Progenitor cell of endocrine pancreas (in vitro differentiated cells): ENCODE data around the gene TM7SF2. TPM values are rescaled to one million over a fixed set of nuclear protein-coding genes. Genes with fewer than 3 reads are reported as not detected.

Experiments
- DNase-seq: peaks from one replicate; pipeline ENCODE4 v3.0.0; 2021; ENCODE audit warnings: low spot score; ENCODE audit not compliant: unreplicated experiment
- H3K27ac Mint-ChIP-seq: 2 replicates; pipeline ENCODE4 v1.8.0; 2021; ENCODE audit warnings: mild to moderate bottlenecking, moderate library complexity, mixed read lengths
- H3K27me3 Mint-ChIP-seq: 2 replicates; pipeline ENCODE4 v1.8.0; 2021; ENCODE audit warnings: mixed read lengths
- H3K36me3 Mint-ChIP-seq: 2 replicates; pipeline ENCODE4 v1.8.0; 2022; ENCODE audit warnings: mixed read lengths; ENCODE audit not compliant: insufficient read depth
- H3K4me1 Mint-ChIP-seq: 2 replicates; pipeline ENCODE4 v1.8.0; 2021; ENCODE audit warnings: low read depth, mixed read lengths
- H3K4me3 Mint-ChIP-seq: 2 replicates; pipeline ENCODE4 v1.8.0; 2021; ENCODE audit warnings: low read depth, mild to moderate bottlenecking, moderate library complexity, mixed read lengths
- H3K9me3 Mint-ChIP-seq: 2 replicates; pipeline ENCODE4 v1.8.0; 2021; ENCODE audit warnings: low read depth, mixed read lengths
- total RNA-seq: library from RNA; stranded (reverse); gene quantifications from 2 replicates; pipeline ENCODE4 v1.2.1, GENCODE V29; 2021
- TF ChIP-seq, protein P1 (sequence below): fragments of 200-600 bp; sonication (generic); IDR thresholded peaks from one replicate; pipeline ENCODE4 v1.5.0; 2021; ENCODE audit warnings: antibody characterized with exemption, mild to moderate bottlenecking; ENCODE audit not compliant: unreplicated experiment

Gene TM7SF2
- total RNA-seq, 1 donor from 2014 or later, result 124 TPM

DNA sequence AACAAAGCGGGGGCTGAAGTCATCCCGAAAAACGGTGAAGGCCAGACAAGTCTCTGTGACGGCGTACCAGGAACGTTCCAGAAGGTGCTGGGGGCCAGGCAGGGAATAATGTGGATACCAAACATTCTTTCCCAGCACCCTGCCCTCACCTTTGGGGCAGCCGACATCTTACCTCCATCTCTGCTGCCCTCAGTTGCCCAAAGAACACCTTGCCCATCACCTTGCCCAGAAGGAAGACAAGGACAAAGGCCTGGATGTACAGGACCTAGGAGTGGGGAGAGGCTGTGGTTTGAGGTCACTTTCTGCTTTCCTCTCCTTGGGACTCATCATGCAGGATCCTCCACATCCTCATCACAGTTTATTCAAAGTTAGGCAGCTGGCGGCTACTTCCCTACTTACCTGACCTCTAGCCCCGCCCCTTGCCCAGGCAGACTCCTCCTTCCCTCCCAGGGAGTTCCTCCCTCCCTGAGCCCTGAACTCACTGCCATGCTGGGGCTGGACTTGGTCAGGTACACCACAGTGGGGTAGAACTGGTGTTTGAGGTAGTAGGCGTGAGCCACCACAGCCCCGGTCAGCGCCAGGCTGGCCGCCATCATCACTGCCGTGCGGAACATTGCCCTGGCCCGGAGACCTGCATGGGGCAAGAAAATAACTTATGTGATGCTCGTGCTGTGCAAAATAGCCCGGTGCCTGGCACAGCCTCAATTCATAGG is 21.5 kb downstream of the TM7SF2 start:
- peak overlapping the region; percentile 98 for H3K4me3 Mint-ChIP-seq
- peaks cover 20% of the 10 kb centered on the region for H3K4me1 Mint-ChIP-seq
- no peaks in the 10 kb centered on the region for H3K9me3 Mint-ChIP-seq
- peak overlapping the region; percentile 100 for H3K27ac Mint-ChIP-seq
- peaks cover 4% of the 10 kb centered on the region for H3K36me3 Mint-ChIP-seq
- no peaks in the 10 kb centered on the region for H3K27me3 Mint-ChIP-seq
- TF ChIP-seq, protein P1, sequence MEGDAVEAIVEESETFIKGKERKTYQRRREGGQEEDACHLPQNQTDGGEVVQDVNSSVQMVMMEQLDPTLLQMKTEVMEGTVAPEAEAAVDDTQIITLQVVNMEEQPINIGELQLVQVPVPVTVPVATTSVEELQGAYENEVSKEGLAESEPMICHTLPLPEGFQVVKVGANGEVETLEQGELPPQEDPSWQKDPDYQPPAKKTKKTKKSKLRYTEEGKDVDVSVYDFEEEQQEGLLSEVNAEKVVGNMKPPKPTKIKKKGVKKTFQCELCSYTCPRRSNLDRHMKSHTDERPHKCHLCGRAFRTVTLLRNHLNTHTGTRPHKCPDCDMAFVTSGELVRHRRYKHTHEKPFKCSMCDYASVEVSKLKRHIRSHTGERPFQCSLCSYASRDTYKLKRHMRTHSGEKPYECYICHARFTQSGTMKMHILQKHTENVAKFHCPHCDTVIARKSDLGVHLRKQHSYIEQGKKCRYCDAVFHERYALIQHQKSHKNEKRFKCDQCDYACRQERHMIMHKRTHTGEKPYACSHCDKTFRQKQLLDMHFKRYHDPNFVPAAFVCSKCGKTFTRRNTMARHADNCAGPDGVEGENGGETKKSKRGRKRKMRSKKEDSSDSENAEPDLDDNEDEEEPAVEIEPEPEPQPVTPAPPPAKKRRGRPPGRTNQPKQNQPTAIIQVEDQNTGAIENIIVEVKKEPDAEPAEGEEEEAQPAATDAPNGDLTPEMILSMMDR, result no peak
- DNase-seq, result no peak

DNA sequence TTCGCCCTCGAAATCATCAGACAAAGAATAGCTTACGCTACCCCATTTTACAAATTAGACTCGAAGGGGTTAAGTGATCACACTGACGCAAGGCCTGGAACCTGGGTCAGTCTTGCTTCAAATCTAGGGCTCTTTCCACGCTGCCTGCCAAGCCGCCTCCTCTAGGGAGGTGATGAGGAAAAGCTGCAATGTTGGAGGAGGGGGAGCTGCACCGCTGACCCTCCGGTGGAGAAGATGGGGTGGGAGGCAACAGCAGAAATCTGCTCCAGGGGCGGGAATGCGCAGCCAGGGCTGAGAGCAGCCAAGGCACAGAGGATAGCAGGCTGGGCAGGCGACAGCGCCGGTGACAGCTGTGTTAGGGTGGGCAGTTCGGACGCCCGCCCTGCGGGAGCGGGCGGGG is 22.1 kb downstream of the TM7SF2 start:
- TF ChIP-seq, protein P1, result no peak
- H3K36me3 Mint-ChIP-seq, result peaks cover 4% of the 10 kb centered on the region
- peaks cover 20% of the 10 kb centered on the region for H3K4me1 Mint-ChIP-seq
- peak overlapping the region; percentile 100 for H3K27ac Mint-ChIP-seq
- DNase-seq, result no peak
- no peaks in the 10 kb centered on the region for H3K27me3 Mint-ChIP-seq
- peak overlapping the region; percentile 98 for H3K4me3 Mint-ChIP-seq
- H3K9me3 Mint-ChIP-seq, result no peaks in the 10 kb centered on the region

DNA sequence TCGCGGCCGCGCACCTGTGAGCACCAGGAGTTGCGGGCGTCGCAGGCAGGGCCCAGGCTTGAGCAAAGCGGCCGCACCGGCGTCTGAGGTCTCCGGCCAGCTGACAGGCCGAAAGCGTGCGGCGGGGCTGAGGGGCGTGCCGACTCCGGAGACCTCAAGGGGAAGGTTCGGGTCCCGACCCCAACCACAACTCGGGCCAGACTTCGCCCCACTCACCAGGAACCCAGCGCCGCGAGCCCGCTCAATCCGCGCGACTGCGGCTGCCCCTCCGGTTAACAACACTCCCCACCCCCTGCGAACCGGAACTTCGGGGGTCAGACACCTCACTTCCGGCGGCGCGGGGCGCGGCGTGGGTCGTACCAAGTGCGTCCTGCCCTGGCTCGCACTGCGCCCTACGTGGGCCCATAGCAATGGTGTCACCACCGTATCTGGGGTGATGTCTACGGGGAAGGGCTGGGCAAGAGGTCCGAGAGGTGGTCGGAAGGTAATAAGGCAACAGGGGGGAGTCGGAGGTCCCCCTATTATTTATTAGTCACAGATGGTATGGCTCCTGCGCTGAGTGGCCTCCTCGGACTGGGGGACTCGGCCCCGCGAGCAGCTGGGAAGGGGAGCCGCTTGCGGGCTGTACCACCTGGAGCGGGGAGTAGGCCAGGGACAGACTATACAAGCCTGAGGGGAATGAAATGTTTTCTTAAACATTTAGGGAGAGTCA is 22.7 kb downstream of the TM7SF2 start, which contains the start of gene SYVN1:
TSS of gene SYVN1 (minus strand) at position 280 of the 712 bp plus-strand sequence. CDS start 918 bp downstream, outside the sequence.
- no peaks in the 10 kb centered on the region for H3K27me3 Mint-ChIP-seq
- TF ChIP-seq, protein P1, result no peak
- peak; percentile 74 for DNase-seq
- peaks cover 4% of the 10 kb centered on the region for H3K36me3 Mint-ChIP-seq
- H3K27ac Mint-ChIP-seq, result peak within 1 kb of the TSS; percentile 100
- peaks cover 20% of the 10 kb centered on the region for H3K4me1 Mint-ChIP-seq
- peak within 1 kb of the TSS; percentile 98 for H3K4me3 Mint-ChIP-seq
- no peaks in the 10 kb centered on the region for H3K9me3 Mint-ChIP-seq

DNA sequence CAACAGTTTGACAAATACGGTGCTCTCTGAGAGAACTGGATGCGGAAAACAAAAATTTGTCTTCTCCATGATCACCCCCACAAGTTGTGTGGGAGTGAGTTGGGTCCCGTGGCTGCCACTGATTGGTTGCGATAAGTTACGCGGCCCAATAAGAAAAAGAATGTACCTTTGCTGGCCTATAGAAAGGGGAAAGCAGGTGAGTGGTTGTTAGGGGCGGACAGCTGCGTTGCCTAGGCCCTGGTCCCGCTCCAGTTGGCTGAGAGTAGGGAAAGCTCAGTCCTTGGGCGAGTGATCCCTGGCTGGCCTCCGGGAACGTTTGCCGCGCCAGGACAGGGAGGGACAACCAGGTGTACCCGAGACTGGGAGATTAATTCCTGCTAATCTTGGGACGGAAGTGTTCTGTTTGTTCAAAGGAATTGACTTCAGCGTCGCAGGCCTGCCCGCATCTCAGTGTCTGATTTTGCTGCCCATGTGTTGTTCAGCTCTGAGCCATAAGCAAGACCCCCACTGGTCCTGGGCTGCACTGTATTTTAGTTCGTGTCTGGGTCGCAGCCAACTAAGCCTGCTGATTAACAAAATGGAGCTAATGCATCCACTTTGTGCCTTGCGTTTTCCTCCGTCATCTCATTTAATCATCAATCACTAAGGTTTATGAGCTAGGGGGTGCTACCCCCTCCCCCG is 23.4 kb downstream of the TM7SF2 start:
- peak overlapping the region; percentile 98 for H3K4me3 Mint-ChIP-seq
- H3K4me1 Mint-ChIP-seq, result peaks cover 20% of the 10 kb centered on the region
- no peaks in the 10 kb centered on the region for H3K9me3 Mint-ChIP-seq
- DNase-seq, result peak; percentile 80
- peaks cover 4% of the 10 kb centered on the region for H3K36me3 Mint-ChIP-seq
- H3K27ac Mint-ChIP-seq, result peak overlapping the region; percentile 100
- H3K27me3 Mint-ChIP-seq, result no peaks in the 10 kb centered on the region
- TF ChIP-seq, protein P1, result no peak

DNA sequence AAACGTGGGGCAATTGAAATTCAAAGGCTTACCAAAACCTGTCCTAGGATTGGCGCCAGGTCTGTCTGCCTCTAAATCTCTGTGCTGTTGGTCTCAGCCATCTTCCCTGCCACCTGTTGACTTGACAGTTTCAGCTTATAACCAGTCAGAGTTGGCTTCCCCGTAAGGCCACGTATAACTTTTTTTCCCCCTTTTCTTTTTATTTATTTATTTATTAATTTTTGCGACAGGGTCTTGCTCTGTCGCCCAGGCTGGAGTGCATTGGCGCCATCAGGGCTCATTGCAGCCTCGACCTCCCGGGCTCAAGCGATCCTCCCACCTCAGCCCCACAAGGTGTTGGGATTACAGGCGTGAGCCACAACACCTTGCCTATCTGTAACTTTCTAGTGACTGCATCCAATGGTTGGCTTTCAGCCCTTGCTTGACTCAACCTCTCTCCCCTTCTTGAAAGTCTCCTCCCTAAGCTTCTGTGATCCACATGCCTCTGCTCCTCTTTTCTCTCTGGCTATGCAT is 24.0 kb downstream of the TM7SF2 start:
- Mint-ChIP-seq H3K27me3 (peaks cover 3% of the 10 kb centered on the region), H3K9me3 (no peaks in the 10 kb centered on the region), H3K27ac (peak overlapping the region; percentile 100), H3K36me3 (peaks cover 4% of the 10 kb centered on the region), H3K4me3 (peak overlapping the region; percentile 98), H3K4me1 (peaks cover 20% of the 10 kb centered on the region)
- TF ChIP-seq, protein P1, result no peak
- no peak for DNase-seq
